ENCODE data around the gene CCT7. TPM values are rescaled to one million over a fixed set of nuclear protein-coding genes. Genes with fewer than 3 reads are reported as not detected.
A peak's percentile ranks its signal among the peaks of the same experiment; 100 is the strongest.

CCT7 gene
- total and polyA plus RNA-seq, 2 of the 8 experiments (the other 6 are each of a cell fraction or from before 2014, with no cell fraction given), result 440 to 474 TPM

DNA sequence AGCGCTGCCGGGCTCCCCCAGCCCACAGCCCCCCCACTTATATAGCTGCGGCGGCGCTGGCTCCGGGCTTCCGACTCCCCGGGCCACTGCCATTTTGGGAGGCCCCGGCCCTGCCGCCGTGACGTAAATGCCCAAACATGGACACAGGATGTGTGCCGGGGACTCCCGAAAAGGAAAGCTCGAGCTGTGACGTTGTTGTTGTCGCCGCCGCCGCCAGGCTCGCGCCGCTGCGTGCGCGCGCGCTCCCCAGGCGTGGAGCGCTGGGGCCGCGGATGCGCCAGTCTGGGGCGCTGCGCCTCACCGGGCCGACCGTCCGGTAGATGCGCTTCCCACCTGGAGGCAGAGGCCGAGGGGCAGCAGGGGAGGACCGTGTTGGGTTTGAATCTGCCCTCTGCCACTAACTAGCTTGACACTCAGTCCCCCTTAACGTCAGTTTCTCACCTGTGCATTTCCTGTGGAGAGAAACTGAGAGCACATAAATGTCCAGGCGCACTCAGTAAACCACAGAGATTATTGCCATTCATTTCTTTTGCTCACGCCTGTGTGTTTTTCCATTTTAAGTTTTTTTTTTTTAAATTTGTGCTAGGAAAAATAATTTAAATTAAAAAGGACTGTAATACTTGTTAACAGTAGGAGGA, 59.5 kb downstream of the CCT7 start, which contains the start of gene EGR4 (continued):
- TF ChIP-seq CHD7 (IDR thresholded peaks at IDR 0.05; ENCODE audit: insufficient replicate concordance, low read length) (no peak), HDAC2 (IDR thresholded peaks at IDR 0.05; ENCODE audit: borderline replicate concordance in 1 of 2, low read depth in 2 of 2, low read length in 2 of 2) (no peak), SIRT6 (IDR thresholded peaks at IDR 0.05; ENCODE audit: low read length) (no peak), BRCA1 (IDR thresholded peaks at IDR 0.05; ENCODE audit: low read depth, low read length) (no peak), SP2 (IDR thresholded peaks at IDR 0.05; ENCODE audit: low read length) (no peak), GTF2F1 (IDR thresholded peaks at IDR 0.05; ENCODE audit: borderline replicate concordance, low read depth, low read length) (no peak), BACH1 (IDR thresholded peaks at IDR 0.05; ENCODE audit: low read length) (peak; percentile 22; the same call in 1 of the 2 replicates), SUZ12 (IDR thresholded peaks at IDR 0.05; ENCODE audit: low read length) (no peak), MAFK (IDR thresholded peaks at IDR 0.05; ENCODE audit: low read depth, low read length) (no peak), NANOG (IDR thresholded peaks at IDR 0.05; ENCODE audit: insufficient read depth, low read depth, low read length, poor library complexity, severe bottlenecking) (no peak)

All from H1 (cell line).